GM06990 (cell line): ENCODE measurements around the gene FANCD2OS.

ENCODE experiments used
- DNase-seq: peaks from one replicate; pipeline ENCODE4 v3.0.0-alpha.2; 2011; ENCODE audit not compliant: insufficient read length; ENCODE audit errors: extremely low read depth
- H3K27me3 ChIP-seq: replicated peaks from 2 replicates; pipeline ENCODE4 v1.6.0; 2011; ENCODE audit warnings: low read length; ENCODE audit not compliant: control insufficient read depth, insufficient read depth
- H3K36me3 ChIP-seq: 2 replicates; pipeline ENCODE4 v1.5.1; 2011; ENCODE audit warnings: low read length; ENCODE audit not compliant: control insufficient read depth, insufficient read depth
- H3K4me3 ChIP-seq: replicated peaks from 2 replicates; pipeline ENCODE4 v1.5.1; 2011; ENCODE audit warnings: low read depth, mild to moderate bottlenecking, control low read depth, low read length
- TF ChIP-seq, protein P1 (sequence below): IDR thresholded peaks from 2 replicates; pipeline ENCODE4 v1.5.1; 2011; ENCODE audit warnings: low read length, control low read depth, mild to moderate bottlenecking, inconsistent platforms; ENCODE audit not compliant: insufficient read depth, poor library complexity, severe bottlenecking

FANCD2OS gene

DNA sequence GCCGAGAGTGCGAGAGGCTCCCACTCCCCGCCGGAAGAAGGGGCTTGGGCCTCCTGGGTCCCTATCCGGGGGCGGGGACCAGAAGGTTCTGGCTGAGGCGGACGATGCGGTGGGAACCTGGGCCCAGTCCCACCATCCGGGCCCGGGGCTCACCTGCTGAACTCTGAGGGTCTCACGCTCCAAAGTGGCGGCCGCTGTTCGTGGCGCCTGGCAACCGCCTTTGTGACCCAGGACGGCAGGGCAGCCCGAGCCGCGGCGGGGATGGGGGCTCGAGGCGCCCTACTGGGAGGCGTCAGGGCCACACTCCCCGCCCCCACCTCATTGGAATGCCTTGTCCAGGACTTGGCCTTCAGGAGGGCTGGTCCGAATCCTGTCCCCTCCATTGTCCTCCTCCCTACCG lies at the start of gene FANCD2OS:
Gene FANCD2OS, minus strand, starts transcription at position 165 of the 400 bp plus-strand sequence. CDS start 3,481 bp downstream, outside the sequence.
- Histone ChIP-seq H3K27me3 (no peaks in the 10 kb centered on the region), H3K36me3 (no peaks in the 10 kb centered on the region; the same call in 1 of the 2 replicates), H3K4me3 (no peak within 1 kb of the TSS)
- TF ChIP-seq, protein P1, sequence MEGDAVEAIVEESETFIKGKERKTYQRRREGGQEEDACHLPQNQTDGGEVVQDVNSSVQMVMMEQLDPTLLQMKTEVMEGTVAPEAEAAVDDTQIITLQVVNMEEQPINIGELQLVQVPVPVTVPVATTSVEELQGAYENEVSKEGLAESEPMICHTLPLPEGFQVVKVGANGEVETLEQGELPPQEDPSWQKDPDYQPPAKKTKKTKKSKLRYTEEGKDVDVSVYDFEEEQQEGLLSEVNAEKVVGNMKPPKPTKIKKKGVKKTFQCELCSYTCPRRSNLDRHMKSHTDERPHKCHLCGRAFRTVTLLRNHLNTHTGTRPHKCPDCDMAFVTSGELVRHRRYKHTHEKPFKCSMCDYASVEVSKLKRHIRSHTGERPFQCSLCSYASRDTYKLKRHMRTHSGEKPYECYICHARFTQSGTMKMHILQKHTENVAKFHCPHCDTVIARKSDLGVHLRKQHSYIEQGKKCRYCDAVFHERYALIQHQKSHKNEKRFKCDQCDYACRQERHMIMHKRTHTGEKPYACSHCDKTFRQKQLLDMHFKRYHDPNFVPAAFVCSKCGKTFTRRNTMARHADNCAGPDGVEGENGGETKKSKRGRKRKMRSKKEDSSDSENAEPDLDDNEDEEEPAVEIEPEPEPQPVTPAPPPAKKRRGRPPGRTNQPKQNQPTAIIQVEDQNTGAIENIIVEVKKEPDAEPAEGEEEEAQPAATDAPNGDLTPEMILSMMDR: no peak
- DNase-seq: no peak

DNA sequence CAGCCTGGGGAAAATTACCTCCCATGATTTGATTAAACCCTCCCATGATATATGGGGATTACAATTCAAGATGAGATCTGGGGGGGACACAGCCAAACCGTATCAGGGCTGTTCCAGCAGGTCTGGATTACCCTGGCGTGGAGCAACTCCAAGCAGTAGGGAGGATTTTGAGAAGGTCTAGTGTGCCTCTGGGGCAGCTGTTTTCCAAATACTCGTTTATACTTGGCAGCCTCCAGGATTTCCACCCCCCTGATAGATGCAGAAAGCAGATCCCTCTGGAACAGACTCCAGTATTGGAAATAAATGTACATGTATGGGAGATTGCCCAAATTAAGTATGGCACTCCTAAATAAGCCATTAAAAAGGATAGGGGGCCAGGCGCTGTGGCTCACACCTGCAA lies 49.0 kb upstream of the FANCD2OS start:
- TF ChIP-seq, protein P1: no peak
- Histone ChIP-seq H3K36me3 (peaks cover 4% of the 10 kb centered on the region; the same call in 1 of the 2 replicates), H3K4me3 (no peak overlapping the region), H3K27me3 (no peaks in the 10 kb centered on the region)
- no peak for DNase-seq

DNA sequence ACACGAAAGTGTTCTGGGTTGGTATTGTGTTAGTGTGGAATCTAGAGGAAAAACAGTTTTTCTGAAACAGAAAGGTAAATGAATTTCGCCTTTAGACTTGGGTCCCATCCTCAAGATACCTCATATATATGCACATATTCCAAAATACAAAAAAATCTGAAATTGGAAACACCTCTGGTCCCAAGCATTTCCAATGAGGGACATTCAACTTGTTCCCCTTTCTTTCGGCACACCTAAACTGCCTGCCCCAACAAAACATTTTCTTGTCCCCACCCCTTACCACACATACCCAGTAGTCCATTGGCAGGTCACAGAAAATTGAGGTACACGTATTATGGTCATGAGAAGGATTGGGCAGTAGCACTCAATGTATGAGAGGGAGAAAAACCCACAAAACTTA lies 47.6 kb upstream of the FANCD2OS start:
- DNase-seq: no peak
- Histone ChIP-seq H3K36me3 (peaks cover 8% of the 10 kb centered on the region; the same call in 1 of the 2 replicates), H3K4me3 (no peak overlapping the region), H3K27me3 (no peaks in the 10 kb centered on the region)
- TF ChIP-seq, protein P1: no peak

- TF ChIP-seq, protein P1: no peak
- no peak overlapping the region for H3K4me3 ChIP-seq
- H3K36me3 ChIP-seq: peaks cover 10% of the 10 kb centered on the region
- H3K27me3 ChIP-seq: no peaks in the 10 kb centered on the region
- DNase-seq: no peak
These were observed 47.0 kb upstream of the FANCD2OS start for GRCh38 chr3:10155123-10155472.

- no peaks in the 10 kb centered on the region for H3K27me3 ChIP-seq
- DNase-seq: no peak
- TF ChIP-seq, protein P1: no peak
- peaks cover 12% of the 10 kb centered on the region for H3K36me3 ChIP-seq
- H3K4me3 ChIP-seq: no peak overlapping the region
These were observed 46.5 kb upstream of the FANCD2OS start for GRCh38 chr3:10154335-10155122.

DNA sequence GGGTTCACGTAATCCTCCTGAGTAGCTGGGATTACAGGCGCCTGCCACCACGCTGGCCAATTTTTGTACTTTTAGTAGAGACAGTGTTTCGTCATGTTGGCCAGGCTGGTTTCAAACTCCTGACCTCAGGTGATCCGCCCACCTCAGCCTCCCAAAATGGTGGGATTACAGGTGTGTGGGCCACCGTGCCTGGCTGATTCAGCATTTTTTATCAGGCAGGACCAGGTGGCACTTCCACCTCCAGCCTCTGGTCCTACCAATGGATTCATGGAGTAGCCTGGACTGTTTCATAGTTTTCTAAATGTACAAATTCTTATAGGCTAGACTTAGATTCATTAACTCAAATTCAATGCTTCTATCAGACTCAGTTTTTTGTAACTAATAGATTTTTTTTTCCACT lies 42.9 kb upstream of the FANCD2OS start:
- H3K27me3 ChIP-seq: no peaks in the 10 kb centered on the region
- H3K4me3 ChIP-seq: no peak overlapping the region
- no peak for DNase-seq
- H3K36me3 ChIP-seq: peaks cover 14% of the 10 kb centered on the region
- TF ChIP-seq, protein P1: no peak
